Epithelial cell of esophagus (primary cell): ENCODE data around the gene SLC16A9.
A peak's percentile ranks its signal among the peaks of the same experiment; 100 is the strongest.
"Not testable (repeated sequence)": the region's sequence is repeated elsewhere in the genome, so short reads cannot be mapped to it uniquely, and the experiment has no call there.

Experiments used
- DNase-seq: peaks from one replicate; pipeline ENCODE4 v3.0.0; 2010; ENCODE audit warnings: low read depth
- H3K4me3 ChIP-seq: 2 replicates; pipeline ENCODE4 v1.5.1; 2011; ENCODE audit warnings: mild to moderate bottlenecking, low read length, control low read depth
- TF ChIP-seq, protein P1 (sequence below): IDR thresholded peaks from 2 replicates; pipeline ENCODE4 v1.5.1; 2011; ENCODE audit warnings: low read depth, mild to moderate bottlenecking, low read length, control low read depth, inconsistent platforms; ENCODE audit not compliant: insufficient read depth; ENCODE audit errors: missing control alignments

Gene SLC16A9

DNA sequence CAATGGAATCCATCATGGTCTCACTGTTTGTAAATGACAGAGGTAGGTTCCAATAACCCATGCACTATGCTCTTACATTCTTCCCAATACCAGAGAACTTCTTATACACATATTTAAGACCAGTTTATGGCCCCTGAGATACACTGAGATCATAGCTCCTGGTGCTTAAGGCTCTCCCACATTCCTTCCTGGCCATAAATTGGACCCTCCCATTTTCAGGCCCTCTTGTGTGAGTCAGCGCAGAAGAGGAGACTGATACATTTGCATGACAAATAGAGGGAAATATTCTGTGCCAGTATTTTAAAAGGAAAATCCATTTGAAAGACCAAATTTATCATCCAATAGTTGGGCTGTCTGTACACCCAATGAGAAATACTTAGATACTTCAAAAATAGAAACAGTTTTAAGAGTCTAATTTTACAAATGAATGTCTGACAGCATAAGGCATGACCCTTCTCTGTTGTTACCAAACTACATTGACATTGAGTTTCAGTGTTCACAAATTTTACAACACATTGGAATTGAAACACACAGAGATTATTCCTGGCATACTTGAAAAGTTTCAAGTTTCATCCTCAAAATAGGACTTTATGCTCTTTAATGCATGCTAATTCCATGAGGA is 35.3 kb downstream of the SLC16A9 start:
- TF ChIP-seq, protein P1, sequence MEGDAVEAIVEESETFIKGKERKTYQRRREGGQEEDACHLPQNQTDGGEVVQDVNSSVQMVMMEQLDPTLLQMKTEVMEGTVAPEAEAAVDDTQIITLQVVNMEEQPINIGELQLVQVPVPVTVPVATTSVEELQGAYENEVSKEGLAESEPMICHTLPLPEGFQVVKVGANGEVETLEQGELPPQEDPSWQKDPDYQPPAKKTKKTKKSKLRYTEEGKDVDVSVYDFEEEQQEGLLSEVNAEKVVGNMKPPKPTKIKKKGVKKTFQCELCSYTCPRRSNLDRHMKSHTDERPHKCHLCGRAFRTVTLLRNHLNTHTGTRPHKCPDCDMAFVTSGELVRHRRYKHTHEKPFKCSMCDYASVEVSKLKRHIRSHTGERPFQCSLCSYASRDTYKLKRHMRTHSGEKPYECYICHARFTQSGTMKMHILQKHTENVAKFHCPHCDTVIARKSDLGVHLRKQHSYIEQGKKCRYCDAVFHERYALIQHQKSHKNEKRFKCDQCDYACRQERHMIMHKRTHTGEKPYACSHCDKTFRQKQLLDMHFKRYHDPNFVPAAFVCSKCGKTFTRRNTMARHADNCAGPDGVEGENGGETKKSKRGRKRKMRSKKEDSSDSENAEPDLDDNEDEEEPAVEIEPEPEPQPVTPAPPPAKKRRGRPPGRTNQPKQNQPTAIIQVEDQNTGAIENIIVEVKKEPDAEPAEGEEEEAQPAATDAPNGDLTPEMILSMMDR = no peak
- peak; percentile 92 for DNase-seq

DNA sequence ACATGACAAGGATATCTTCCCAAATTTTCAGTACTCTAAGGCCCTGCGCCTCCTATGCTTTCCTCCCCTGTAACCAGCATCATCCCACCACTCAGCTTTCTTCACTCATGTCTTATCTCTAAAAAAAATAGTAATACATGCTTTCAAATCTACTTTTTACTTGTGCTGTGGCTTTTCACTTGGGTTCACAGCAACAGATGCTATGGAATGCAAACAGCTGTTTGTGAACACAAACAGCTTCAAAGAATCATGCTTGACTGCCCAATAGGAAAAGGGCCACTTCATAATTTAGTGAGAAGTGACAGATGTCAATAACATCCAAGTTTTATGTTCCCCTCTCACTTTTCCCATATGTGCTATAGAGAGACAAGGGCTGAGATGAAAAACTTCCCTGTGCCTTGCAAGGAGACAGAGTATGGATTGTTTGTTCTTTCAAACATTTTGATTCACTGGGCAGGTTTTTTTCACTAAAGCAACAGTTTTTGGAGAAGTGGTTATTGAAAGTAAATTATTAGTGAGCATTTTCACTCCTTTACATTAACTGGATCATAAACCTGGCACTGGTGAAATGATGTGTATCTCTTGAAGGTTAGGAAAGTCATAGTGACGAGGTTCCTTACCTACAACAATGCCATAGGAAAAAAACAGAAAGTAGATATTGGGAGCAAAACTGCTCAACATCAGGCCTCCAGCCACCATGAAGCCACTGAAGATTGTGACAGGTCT is 37.3 kb downstream of the SLC16A9 start:
- no peak for DNase-seq
- no peak overlapping the region for H3K4me3 ChIP-seq
- TF ChIP-seq, protein P1 = no peak

More for the DNA sequence above, 35.3 kb downstream of the SLC16A9 start:
- no peak overlapping the region for H3K4me3 ChIP-seq

DNA sequence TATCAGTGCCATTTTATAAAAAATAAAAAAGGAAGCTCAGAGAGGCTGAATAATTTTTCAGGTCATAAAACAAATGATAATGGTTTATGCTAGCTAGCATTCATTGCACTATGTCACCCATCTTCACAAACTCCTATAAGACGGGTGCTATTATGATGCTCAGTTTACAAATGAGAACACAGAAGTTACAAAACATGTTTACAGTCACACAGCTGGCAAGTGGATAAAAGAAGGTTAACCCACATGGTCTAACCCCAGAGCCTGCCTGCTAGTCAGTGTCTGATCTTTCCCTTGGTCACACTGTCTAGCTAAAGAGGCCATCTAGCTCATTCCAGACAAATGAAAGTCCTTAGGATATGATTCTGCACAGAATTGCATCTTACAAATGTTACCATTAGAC is 39.4 kb downstream of the SLC16A9 start:
- TF ChIP-seq, protein P1 = no peak
- H3K4me3 ChIP-seq = no peak overlapping the region
- DNase-seq = no peak

DNA sequence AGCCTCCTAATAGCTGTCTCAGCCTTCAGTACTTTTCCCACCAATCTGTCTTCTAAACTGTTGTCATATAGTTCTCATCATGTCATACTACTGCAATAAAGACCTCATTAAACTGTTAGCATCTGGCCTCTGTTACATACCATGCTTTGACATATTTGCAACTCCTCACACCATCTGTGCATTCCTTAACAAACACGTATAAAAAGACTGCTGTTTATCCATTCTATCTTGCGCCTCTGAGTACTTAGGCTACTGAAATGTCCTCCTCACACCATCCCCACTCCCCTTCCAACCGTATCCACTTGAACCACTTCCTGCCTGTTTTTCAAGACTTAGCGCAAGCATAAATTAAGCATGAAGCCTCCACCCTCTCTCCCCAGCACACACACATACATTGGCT is 41.6 kb downstream of the SLC16A9 start:
- DNase-seq = no peak
- TF ChIP-seq, protein P1 = no peak
- H3K4me3 ChIP-seq = no peak overlapping the region

DNA sequence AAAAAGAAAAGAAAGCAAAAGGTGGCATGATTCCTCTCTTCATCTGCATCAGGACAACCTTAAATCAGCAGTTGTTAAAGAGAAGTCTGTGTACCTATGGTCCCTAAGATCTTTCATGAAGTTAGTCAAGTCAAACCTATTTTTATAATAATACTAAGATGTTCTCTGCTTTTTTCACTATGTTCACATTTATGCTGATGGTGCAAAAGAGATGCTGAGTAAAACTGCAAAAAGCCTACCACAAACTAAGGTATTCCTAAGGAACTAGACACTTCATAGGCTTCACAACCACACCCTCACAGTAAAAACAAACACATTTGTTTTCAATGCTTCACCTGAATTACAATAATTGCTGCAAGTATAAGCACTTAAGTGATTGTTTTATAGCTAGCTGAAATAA is 43.3 kb downstream of the SLC16A9 start:
- TF ChIP-seq, protein P1 = no peak
- H3K4me3 ChIP-seq = no peak overlapping the region
- DNase-seq = no peak

DNA sequence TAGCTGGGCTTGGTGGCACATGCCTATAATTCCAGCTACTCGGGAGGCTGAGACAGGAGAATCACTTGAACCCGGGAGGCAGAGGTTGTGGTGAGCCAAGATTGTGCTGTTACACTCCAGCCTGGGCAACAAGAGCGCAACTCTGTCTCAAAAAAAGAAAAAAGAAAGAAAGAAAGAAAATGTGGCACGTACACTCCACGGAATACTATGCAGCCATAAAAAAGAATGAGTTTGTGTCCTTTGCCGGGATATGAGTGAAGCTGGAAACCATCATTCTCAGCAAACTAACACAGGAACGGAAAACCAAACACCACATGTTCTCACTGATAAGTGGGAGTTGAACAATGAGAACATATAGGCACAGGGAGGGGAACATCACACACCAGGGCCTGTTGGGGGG is 46.4 kb downstream of the SLC16A9 start:
- H3K4me3 ChIP-seq, DNase-seq: not testable (repeated sequence)

DNA sequence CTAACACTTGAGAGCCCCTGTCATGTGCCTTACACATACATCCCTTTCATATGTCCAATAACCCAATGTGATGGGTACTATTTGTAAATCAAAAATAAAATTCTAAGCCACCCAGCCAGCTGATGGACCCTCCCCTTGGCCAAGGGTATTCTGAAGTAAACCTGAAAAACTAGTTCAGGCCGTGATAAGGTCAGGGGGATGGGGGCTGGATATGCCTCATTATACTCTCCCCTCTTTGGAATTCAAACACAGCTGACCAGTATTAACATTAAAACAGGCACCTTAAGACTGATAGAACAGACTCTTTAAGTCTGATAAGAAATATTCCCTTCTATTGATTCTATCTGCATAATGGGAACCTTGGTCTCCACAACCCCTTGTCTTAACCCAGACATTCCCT is 51.9 kb downstream of the SLC16A9 start:
- no peak for DNase-seq
- no peak overlapping the region for H3K4me3 ChIP-seq
- TF ChIP-seq, protein P1 = no peak
